ENCODE results near the gene CCDC171. TPM values are rescaled to one million over a fixed set of nuclear protein-coding genes. Genes with fewer than 3 reads are reported as not detected.
"Not testable (repeated sequence)": the region's sequence is repeated elsewhere in the genome, so short reads cannot be mapped to it uniquely, and the experiment has no call there.

CCDC171 gene
- total and polyA plus RNA-seq, 12 donors = 1.2 to 4.9 (median 2.7) TPM

GRCh38 chr9:15786616-15787015 lies 233.8 kb downstream of the CCDC171 start:
- intact Hi-C loops (cut with DNase I) = no loop called here
- no peaks in the 10 kb centered on the region for H3K36me3 ChIP-seq (replicated peaks in 1 of 2)
- WGBS, 4 donors = 85 to 90% (median 88%) methylated on average over 3 of the region's 3 CpGs
- no peak for DNase-seq
- no peaks in the 10 kb centered on the region for H3K27me3 ChIP-seq
- TF ChIP-seq CTCF (IDR thresholded peaks at IDR 0.05) (no peak), POLR2A (IDR thresholded peaks at IDR 0.05) (no peak)
- no peaks in the 10 kb centered on the region for H3K9me3 ChIP-seq (replicated peaks in 1 of 3)
- no peak overlapping the region for H3K27ac ChIP-seq
- H3K4me3 ChIP-seq = no peak overlapping the region
- no peaks in the 10 kb centered on the region for H3K4me1 ChIP-seq (replicated peaks in 1 of 2)

GRCh38 chr9:15810219-15810899 lies 257.5 kb downstream of the CCDC171 start:
- H3K4me1 ChIP-seq (replicated peaks in 1 of 2); H3K36me3 ChIP-seq (replicated peaks in 1 of 2); H3K27me3 ChIP-seq; H3K4me3 ChIP-seq; DNase-seq; H3K27ac ChIP-seq; intact Hi-C loops (cut with DNase I): not testable (repeated sequence)
- H3K9me3 ChIP-seq (replicated peaks in 1 of 3) = peaks cover 0 to 11% (median 0%) of the 10 kb centered on the region in 3 donors
- WGBS, 4 donors = 93 to 100% (median 96%) methylated on average over 1 to 34 of the region's 34 CpGs

DNA sequence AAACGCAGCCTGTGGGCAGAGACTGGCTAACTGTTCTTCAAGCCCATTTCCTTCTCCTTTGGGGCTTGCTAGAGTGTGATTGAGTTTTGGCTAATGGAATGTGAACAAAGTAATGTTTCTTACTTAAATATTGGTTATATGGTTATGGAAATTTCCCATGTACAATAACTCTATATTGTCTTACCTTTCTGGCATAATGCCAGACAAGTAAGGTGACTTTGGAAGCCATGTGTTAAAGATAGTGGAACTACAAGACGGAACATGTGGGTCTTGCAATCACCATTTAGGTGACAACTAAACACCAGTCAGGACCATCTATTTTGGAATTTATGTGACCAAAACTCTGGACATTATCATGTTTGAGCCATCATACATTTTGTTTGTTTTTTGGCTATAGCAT lies 260.2 kb downstream of the CCDC171 start:
- DNase-seq = no peak
- intact Hi-C loops (cut with DNase I) = no loop called here
- H3K9me3 ChIP-seq (replicated peaks in 1 of 3) = no peaks in the 10 kb centered on the region
- WGBS, 4 donors = 88 to 97% (median 90%) methylated on average over 2 of the region's 2 CpGs
- TF ChIP-seq POLR2A (IDR thresholded peaks at IDR 0.05) (no peak), CTCF (IDR thresholded peaks at IDR 0.05) (no peak)
- no peaks in the 10 kb centered on the region for H3K36me3 ChIP-seq (replicated peaks in 1 of 2)
- H3K4me3 ChIP-seq = no peak overlapping the region
- no peak overlapping the region for H3K27ac ChIP-seq
- no peaks in the 10 kb centered on the region for H3K27me3 ChIP-seq
- no peaks in the 10 kb centered on the region for H3K4me1 ChIP-seq (replicated peaks in 1 of 2)

GRCh38 chr9:15824310-15824709 lies 271.5 kb downstream of the CCDC171 start:
- Histone ChIP-seq H3K36me3 (replicated peaks in 1 of 2) (no peaks in the 10 kb centered on the region), H3K27me3 (no peaks in the 10 kb centered on the region), H3K9me3 (replicated peaks in 1 of 3) (no peaks in the 10 kb centered on the region), H3K4me3 (no peak overlapping the region), H3K4me1 (replicated peaks in 1 of 2) (no peaks in the 10 kb centered on the region), H3K27ac (no peak overlapping the region)
- no peak for DNase-seq
- intact Hi-C loops (cut with DNase I) = no loop called here
- TF ChIP-seq CTCF (IDR thresholded peaks at IDR 0.05) (no peak), POLR2A (IDR thresholded peaks at IDR 0.05) (no peak)
- 75 to 87% (median 81%) methylated on average over 4 of the region's 4 CpGs for WGBS, 4 donors

- no peak for TF ChIP-seq CTCF (IDR thresholded peaks at IDR 0.05)
- no peak for TF ChIP-seq POLR2A (IDR thresholded peaks at IDR 0.05)
- intact Hi-C loops (cut with DNase I) = no loop called here
- no peaks in the 10 kb centered on the region for H3K36me3 ChIP-seq (replicated peaks in 1 of 2)
- WGBS, 4 donors = 79 to 94% (median 85%) methylated on average over 1 of the region's 1 CpG
- no peaks in the 10 kb centered on the region for H3K4me1 ChIP-seq (replicated peaks in 1 of 2)
- no peaks in the 10 kb centered on the region for H3K27me3 ChIP-seq
- DNase-seq = no peak
- H3K9me3 ChIP-seq (replicated peaks in 1 of 3) = peaks cover 0 to 5% (median 0%) of the 10 kb centered on the region in 3 donors
- no peak overlapping the region for H3K27ac ChIP-seq
- H3K4me3 ChIP-seq = no peak overlapping the region
These were observed 278.5 kb downstream of the CCDC171 start for GRCh38 chr9:15831384-15831783.
